Hematopoietic multipotent progenitor cell treated with erythropoietin and hydrocortisone succinate and interleukin-3 and kit ligand, for 8 days (in vitro differentiated cells): ENCODE data around the gene ARHGAP15.

ENCODE experiments used
- DNase-seq: peaks from one replicate; pipeline ENCODE4 v3.0.0-alpha.2; 2015

Gene ARHGAP15

DNA sequence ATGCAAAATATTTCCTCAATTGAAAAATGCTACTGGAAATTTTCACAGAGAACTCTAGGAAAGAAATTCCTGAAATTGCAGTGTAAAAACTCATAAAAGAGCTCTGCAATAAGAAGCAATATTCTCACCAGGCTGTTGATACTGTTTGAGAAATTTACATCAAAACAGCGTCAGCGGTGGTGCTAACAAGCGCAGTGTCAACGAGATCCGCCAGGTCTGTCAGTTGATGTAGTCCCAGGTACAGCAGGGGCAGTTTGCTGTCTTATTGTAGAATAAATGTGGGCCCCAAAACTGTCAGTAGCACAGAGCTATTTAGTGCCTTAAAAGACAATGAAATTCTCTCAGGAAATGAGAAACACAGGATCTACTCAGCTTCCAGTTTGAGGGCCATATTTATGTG is 611.2 kb downstream of the ARHGAP15 start:
- no peak for DNase-seq

DNA sequence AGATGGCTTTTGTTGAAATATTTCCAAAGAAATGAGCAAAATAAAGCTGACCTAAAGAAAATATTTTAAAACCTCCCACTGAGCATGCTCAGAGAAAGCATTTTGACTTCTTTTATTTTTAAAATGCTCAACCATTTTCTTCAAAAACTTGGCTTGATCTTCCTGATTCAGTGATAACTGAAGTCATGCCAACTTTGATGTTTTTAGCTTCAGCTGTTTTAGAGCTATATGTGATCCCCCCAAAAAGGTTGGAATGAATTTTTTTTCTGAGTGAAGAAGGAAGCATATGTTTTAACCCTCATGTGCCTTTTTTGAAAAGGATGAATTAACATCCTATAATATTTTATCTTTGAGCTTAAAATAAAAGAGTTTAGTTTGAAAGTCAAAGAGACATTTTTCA is 612.0 kb downstream of the ARHGAP15 start:
- no peak for DNase-seq

DNA sequence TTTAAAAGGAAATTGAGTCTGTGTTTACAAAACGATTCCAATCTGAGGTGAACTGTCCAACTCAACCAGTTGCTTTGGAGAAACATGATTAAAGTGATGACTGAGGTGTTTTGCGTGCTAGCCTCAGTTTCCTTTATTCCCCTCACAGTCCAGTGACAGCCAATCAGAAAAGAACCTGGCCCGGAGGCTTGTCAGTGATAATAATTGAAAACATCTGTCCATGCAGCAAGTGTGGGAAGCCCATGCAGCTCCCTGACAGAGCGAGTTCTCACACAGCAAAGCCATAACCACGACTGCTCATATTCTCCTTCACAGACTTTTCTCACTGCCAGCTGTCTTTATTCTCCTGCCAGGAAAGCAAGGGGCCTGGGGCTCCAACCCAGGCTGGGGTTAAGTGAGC is 613.4 kb downstream of the ARHGAP15 start:
- DNase-seq, result no peak

DNA sequence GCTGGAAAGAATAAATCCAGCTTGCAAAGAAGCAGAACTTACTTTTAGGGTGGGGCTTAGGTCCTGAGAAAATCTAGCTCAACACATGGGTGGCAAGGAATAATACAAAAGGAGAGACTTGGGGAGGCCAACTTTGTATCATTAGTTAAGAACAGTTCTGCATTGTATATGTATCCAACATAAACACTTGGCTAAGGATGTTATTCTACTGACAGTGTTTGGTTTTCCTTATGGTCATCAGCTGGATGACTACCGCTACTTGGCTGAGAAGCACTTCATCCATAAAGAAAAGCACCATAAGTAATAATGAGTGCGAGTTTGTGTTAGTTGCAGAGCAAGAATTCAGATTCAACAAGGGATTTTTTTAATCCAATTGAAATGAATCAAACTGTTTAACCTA is 614.9 kb downstream of the ARHGAP15 start:
- no peak for DNase-seq

DNA sequence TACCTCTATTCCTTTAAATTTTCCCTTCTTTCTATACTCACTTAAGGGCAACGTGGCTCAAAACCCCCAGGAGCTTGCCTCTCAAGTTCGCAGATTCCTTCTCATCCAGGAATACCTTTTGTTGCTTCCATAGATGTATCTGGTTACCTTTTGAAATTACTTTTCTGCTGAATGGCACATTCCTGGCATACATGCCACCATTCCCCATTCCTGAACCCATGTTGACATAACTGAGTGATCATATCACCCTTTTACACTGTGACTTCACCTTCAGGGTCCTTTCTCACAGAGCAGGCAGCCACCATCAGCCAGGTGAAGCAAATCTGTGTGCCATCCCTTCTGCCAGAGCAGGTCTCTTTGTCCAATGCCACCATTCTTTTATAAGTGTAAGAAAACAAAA is 615.8 kb downstream of the ARHGAP15 start:
- DNase-seq, result no peak

DNA sequence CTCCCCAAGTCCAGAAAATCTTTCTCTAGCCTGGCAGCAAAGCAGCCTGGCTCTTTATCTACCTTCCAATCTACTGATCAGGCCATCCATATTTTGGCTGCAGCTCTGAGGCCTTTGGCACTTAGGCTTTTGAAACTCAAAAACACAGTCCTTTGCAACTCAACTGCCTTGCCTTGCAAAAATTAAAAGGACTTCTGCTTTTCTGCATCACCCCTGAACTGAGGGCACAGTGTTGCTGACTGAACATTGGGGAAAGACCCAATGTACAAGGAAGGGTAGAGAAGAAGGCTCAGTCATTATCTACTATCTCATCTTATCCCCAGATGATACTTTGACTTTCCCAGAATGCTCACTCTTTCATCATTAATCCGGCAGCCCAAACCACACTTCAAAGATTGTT is 625.5 kb downstream of the ARHGAP15 start:
- no peak for DNase-seq

DNA sequence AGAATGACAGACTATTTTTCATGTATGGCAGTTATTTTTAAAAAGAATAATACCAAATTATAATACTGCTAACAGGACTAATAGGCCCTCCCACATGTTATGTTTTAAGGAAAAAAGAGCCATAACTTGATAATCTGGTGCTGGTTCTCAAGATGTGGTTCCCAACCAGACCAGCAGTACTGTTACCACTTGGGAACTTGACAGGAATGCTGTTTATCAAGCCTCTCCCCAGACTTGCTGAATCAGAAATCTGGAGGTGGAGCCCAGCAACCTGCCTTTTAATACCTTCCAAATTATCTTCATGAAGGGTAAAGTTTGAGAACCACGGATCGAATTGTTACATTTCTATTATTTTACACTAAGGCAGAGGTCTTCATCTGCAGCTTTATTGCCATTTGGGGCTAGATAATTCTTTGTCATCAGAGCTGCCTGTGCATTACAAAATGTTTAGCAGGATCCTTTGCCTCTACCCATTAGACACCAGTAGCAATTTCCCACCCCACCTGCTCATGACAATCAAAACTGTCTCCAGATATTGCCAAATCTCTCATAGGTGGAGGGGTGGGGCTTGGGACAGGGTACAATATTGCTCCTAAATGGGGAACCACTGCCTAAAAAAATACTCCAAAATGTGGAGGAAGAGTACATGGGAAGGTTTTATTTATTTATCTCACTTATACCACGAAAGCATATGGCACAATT is 629.6 kb downstream of the ARHGAP15 start:
- DNase-seq, result no peak

DNA sequence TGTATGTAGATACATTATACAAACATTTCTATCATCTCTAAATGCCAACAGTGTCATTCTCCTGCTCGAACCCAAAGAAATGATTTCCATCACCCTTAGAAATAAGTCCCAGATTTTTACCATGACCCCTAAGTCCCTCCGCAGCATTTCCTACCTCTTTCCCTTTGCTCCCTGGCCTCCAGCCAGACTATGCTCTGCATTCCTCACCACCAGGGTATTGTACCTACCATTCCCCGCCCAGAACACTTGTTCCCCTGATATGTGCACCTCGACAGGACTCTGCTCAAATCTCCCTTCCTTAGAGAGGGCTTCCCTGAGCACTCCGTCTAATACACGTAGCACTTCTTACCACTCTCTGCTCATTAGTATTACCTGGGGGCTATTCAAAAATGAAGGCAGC is 630.2 kb downstream of the ARHGAP15 start:
- DNase-seq, result no peak

DNA sequence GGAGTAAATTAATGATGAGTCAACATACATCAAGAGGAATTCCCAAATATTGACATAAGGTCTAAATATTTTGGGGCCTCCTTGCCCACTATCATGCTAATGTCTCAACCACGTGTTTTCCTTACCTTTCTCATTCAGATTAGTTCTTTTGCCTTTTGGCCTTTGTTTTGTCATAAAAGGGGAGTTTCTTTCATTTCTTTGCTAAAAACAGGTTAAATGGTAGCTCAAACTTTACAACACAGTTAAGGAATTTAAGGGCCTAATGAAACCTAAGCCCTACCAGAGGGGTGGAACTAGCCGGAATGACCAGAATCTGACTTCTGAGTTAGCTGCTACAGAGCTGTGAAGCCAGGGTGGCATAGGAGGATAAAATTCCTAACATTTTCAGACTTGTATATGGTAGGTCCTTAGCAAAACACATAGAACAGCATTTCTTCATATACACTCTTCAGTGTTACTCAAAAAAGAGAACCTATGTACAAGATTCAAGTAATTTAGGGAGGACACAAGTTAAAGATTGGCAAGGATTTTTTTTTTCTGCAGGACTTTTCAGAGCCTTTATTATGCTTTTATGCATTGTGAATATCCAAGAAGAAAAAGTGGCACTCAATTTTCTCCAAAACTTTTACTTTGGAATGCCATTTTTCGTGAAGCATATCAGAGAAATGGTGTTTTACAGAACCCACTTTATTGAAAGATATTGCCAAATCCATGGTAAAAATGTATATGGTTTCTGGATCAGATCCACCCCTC is 633.1 kb downstream of the ARHGAP15 start:
- no peak for DNase-seq

DNA sequence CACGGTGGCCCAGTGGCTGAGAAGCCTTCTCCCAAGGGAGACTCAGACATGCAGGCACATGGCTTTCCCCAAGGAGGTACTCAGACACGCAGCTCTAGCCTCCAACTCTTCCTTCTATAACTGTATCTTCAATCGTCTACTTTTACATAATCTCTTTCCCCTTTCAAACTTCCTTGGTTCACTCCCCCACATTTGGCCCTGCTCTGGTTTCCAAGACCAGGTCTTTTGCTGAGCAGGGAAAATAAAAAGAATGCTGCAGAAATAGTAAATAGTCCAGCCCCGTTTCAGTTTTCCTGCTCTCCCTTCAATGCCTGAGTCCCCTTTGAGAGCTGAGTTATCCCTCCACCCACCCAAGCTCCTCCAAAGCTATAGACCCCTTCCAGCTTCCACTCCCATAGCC is 635.0 kb downstream of the ARHGAP15 start:
- DNase-seq, result no peak

DNA sequence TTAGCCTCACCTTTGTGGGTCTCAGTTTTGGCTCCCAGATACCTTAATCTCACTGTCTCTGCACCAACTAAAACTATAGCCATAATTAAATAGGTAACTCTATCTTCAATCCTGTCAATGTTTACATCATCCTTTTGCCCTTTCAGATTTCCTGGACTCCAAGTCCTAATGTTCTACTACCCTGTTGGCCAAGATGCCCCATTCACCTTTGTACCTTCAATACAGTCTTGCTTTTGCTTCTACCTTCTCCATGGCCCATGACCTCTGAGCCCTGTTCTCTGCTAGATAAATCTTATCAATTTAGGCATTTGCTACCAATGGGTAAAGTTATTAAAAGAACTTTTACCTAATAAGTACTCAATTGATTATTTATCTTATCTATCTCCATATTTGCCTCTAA is 635.5 kb downstream of the ARHGAP15 start:
- DNase-seq, result no peak

DNA sequence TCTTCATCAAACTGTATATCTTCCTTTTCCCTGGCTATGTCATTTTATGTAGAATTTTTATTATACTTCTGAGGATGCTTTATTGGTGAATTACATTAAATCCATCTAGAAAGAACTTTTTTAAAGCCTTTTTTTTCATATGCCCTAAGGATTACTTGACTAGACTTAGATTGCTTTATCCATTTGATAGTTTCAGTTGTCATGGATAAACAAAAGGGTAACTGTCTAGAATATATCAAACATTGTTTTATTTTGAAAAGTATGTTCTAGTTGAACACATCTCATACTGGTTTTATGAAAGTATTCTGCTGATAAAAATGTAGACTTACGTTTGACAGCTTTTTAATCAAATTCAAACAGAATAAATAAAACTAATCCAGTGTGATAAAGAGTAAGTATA is 639.8 kb downstream of the ARHGAP15 start:
- DNase-seq, result no peak

DNA sequence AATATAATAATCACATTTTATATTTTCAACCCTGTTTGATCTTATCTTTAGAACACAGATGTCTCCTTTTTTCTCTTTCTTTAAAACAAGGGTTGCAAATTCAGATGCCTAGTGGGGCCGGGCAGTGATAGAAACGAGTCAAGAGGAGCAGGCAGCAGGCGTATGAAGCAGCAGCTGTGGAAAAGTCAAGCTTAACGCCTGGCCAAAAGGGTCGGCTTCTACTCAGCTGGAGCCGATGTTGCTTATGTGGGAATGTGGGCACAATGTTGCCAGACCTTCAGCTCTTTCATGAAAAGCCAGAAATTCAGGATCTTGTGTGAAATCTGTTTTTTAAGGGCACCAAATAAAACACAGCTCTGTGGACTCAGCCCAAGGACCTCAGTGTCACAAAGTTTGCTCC is 642.7 kb downstream of the ARHGAP15 start:
- DNase-seq, result no peak

DNA sequence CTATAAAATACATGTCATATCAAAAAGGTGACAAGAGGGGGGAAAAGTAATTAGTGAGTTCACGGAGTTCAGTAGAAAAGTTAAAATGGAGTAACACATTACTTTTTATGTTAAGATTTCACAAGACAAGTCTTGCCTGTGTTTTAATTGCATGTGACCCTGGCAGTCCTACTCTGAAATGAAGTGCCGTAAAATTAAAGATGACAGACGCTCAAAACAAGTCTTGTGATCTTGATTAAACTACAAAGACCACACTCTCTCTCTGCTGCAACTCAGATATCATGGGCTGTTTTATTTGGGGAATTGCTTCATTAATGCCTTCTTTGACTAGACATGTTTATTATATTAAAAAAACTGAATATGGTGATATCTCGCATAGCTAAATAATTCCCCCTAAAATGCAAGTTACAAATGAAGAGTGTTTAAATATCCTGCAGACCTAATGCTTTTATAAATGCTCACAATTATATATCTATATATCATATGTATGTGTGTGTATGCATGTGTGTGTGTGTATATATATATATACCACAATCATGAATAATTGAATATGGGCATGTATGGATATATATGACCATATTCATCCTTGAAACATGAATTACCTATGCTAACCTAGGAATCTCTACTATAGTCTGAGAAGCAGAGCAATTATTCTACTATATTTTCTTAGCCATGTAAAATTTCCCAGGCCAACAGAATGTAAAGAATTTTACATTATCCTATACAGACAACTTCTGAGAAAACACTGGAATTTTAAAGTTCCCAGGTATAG is 647.5 kb downstream of the ARHGAP15 start:
- no peak for DNase-seq

DNA sequence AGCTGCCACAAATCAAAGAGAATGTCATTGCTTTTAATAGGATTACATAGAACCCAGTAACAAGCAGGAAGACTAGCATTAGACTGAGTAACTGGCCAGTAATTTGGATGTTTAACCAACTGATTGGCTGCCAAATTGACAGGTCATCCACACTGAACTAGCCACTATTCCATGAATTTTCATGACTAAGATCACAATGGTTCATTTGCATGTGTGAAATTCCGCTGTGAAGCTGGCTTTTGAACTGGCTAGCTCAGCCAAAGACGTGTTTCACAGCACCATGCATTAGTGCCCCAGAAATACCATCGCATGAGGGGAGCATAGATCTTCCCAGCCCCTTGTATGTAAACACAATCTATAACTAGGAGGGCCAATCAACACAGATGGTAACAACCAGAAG is 649.8 kb downstream of the ARHGAP15 start:
- DNase-seq, result no peak

DNA sequence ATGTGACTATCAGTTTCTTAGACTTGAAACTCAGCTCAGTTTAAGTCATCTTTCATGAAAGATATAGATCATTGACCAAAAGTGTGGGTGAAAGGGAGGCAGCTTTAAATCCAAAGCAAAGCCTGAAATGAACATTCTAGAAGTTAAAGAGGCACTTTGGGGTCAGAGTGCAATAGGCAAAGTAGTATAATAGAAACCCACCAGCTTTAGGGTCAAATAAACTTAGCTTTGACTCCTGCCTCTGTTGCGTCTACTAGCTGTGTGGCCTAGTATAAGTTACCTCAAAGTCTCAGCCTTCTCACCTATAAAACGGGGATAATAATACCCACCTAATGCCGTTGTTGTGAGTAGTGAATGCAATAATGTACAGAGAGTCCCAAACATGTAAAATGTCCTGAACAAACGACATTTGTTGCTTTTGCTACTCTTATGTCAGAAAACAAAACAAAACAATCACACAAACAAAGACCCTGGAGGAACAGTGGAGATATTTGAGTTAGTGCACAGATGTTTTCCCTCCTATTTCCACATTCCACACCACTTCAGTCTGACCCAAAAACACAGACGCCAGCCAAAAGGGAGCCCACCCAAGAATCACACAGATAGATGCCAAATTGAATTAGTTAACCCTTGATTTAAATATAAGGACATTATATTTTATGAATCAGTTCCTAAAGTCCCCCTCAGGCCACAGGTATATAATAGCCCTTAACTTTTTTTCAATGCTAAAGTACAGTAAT is 657.0 kb downstream of the ARHGAP15 start:
- no peak for DNase-seq

DNA sequence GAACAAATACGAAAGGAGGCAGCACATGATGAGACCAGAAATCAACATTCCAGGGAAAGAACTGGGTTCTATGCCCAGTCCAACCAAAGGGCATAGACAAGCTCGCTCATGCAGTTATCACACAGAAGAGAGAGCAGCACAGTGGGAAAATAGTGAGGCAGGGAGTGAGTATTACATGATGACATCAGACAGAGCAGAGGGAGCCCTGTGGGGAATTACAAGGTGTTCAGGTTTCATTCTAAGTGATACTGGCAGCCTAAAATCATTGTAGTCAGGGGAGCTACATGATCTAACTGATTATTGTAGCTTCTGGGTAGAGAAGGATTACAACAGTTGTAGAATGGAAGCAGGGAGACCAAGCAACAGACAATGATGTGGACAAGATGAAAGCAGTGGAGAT is 658.5 kb downstream of the ARHGAP15 start:
- no peak for DNase-seq

DNA sequence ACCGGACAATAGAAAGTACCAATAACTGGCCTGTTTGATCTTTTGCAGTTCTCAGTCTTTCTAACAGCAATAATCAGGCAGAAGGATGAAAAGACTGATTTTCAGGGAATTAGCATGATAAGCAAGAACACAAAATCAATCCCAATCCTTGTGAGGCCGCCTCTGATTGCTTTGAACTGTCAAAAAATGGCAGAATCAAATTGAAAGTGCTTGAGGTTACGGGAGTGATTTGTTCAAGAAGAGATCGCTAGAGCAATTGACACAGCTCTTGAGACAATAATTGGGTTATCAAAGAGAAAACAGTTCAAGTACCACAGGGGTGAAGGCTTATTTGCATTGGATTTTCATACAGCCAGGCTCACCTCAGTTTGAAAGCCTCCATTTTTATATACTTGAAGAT is 663.4 kb downstream of the ARHGAP15 start:
- DNase-seq, result no peak

DNA sequence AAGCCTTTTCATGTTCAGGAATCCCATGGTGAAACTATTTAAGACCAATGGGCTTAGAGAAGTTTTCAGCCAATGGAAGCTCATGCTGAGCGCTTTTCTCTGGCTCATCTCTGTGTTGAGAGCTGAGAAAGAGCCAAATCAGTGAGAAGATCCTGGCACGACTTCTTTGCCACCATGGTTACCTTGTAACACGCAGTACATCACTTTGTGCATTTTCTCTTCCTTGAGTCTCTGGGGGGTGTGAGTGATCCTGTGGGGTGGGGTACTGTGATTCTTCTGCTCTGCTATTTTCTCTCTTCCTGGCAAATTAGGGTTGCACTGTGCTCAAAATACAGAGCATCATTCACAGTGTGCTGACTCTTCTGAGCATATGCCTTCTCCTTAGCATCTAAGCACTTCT is 664.2 kb downstream of the ARHGAP15 start:
- DNase-seq, result no peak

DNA sequence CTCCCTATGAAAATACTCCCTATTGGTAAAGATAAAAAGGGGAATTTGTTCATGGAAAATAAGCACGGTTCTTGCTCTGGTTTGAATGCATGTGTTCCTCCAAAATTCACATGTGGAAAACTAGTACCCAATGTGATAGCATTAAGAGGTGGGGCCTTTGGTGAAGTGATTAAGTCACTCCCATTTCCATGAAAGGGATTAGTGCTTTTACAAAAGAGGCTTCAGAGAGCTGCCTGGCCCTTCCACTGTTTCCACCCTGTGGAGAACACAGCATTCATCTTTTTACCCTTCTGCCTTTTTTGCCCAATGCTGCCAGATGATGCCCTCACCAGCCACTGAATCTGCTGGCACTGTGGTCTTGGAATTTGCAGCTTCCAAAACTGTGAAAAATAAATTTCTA is 666.8 kb downstream of the ARHGAP15 start:
- no peak for DNase-seq

DNA sequence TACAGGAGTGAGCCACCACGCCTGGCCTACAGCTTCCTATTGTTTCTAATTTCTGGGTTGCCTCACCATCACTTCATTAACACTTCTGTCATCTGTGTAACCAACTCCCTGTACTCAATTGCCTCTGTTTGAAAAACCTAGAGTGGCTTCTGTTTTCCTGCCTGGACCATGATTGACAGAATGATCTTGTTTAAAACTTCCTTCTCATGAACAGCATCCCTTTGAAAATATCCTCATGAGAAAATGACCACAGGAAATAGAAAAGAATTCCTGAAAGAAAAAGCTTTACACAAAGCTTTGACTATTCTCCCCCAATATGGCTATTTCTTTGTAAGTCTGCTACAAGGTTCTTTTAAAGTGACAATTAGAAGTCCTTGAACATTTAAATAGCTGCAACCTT is 672.3 kb downstream of the ARHGAP15 start:
- no peak for DNase-seq

DNA sequence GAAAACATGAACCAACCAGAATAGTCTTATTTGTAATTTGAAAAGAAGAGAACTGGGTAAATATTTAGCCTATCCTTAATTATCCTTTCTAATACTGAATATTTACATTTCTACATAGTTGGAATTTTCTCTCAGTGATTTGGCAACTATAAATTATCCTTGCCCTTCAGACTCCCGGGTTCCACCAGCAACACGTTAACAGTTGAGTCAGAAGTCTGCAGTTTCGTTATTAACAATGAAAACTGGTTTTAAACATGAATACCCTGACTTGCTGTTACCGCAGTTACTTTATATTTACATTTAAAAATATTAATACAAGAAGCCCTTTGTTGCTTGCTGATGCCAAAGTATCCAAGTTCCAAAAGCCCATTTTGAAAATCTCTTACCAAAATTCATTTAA is 673.0 kb downstream of the ARHGAP15 start:
- no peak for DNase-seq
